DOHH2 (cell line): Measurements from ENCODE around the gene ZBTB7B.

Source experiments
- H3F3A ChIP-seq: fragments of 200-600 bp; sonication (generic), shearing (Covaris generic); 2 replicates; pipeline ENCODE4 v1.6.0; 2016; ENCODE audit warnings: antibody characterized with exemption, mild to moderate bottlenecking; ENCODE audit not compliant: control insufficient read depth, insufficient read depth
- H3K27ac ChIP-seq: fragments of 200-600 bp; sonication (generic); 2 replicates; pipeline ENCODE4 v1.5.1; 2014; ENCODE audit warnings: low read depth, mild to moderate bottlenecking, low read length, moderate library complexity
- H3K27me3 ChIP-seq: fragments of 200-600 bp; sonication (generic); 2 replicates; pipeline ENCODE4 v1.6.1; 2014; ENCODE audit warnings: mild to moderate bottlenecking, low read length, mixed read lengths; ENCODE audit not compliant: control insufficient read depth
- H3K36me3 ChIP-seq: fragments of 200-600 bp; sonication (generic); 2 replicates; pipeline ENCODE4 v1.6.1; 2014; ENCODE audit warnings: mild to moderate bottlenecking, low read length, moderate library complexity, mixed read lengths; ENCODE audit not compliant: control insufficient read depth
- H3K4me1 ChIP-seq: fragments of 200-600 bp; sonication (generic); 2 replicates; pipeline ENCODE4 v1.6.1; 2014; ENCODE audit warnings: mild to moderate bottlenecking, low read length, mixed read lengths; ENCODE audit not compliant: control insufficient read depth
- H3K4me2 ChIP-seq: fragments of 200-600 bp; sonication (generic); 2 replicates; pipeline ENCODE4 v1.6.0; 2014; ENCODE audit warnings: mild to moderate bottlenecking, low read length, moderate library complexity
- H3K4me3 ChIP-seq: fragments of 200-600 bp; sonication (generic); 2 replicates; pipeline ENCODE4 v1.5.1; 2014; ENCODE audit warnings: mild to moderate bottlenecking, low read length, mixed read lengths
- H3K79me2 ChIP-seq: fragments of 200-600 bp; sonication (generic); 2 replicates; pipeline ENCODE4 v1.6.1; 2014; ENCODE audit warnings: mild to moderate bottlenecking, low read length, mixed read lengths; ENCODE audit not compliant: control insufficient read depth
- H3K9me2 ChIP-seq: fragments of 200-600 bp; sonication (generic); replicated peaks from 2 replicates; pipeline ENCODE4 v1.6.1; 2014; ENCODE audit warnings: mild to moderate bottlenecking, low read length, mixed read lengths; ENCODE audit not compliant: control insufficient read depth
- H3K9me3 ChIP-seq: fragments of 200-600 bp; sonication (generic); 2 replicates; pipeline ENCODE4 v1.6.1; 2014; ENCODE audit warnings: antibody characterized with exemption, low read length, mixed read lengths; ENCODE audit not compliant: control insufficient read depth, insufficient read depth
- H4K20me1 ChIP-seq: fragments of 200-600 bp; sonication (generic); 2 replicates; pipeline ENCODE4 v1.6.0; 2014; ENCODE audit warnings: low read depth, mild to moderate bottlenecking, antibody characterized with exemption, low read length, moderate library complexity; ENCODE audit not compliant: control insufficient read depth, insufficient read depth
- CTCF ChIP-seq: fragments of 200-600 bp; sonication (generic); IDR thresholded peaks from one replicate; pipeline ENCODE4 v1.5.1; 2014; ENCODE audit warnings: antibody characterized with exemption, mild to moderate bottlenecking, low read depth, low read length; ENCODE audit not compliant: poor library complexity, severe bottlenecking
- EZH2phosphoT487 ChIP-seq: fragments of 200-600 bp; sonication (generic); IDR thresholded peaks from 2 replicates; pipeline ENCODE4 v1.6.1; 2017; ENCODE audit warnings: borderline replicate concordance, mild to moderate bottlenecking, antibody characterized with exemption, low read length, moderate library complexity, mixed read lengths

ZBTB7B gene

GRCh38 chr1:154998201-154998780, 4.3 kb upstream of the ZBTB7B start:
- Histone ChIP-seq H3K4me3 (peak overlapping the region; percentile 92), H3F3A (peaks cover 31% of the 10 kb centered on the region), H3K4me1 (peaks cover 27% of the 10 kb centered on the region), H3K27me3 (no peaks in the 10 kb centered on the region), H3K9me3 (no peaks in the 10 kb centered on the region), H3K79me2 (peaks cover 7% of the 10 kb centered on the region), H4K20me1 (no peaks in the 10 kb centered on the region), H3K36me3 (no peaks in the 10 kb centered on the region), H3K4me2 (peak overlapping the region; percentile 81; the same call in 1 of the 2 replicates), H3K27ac (no peak overlapping the region), H3K9me2 (no peaks in the 10 kb centered on the region)
- no peak for TF ChIP-seq EZH2phosphoT487
- TF ChIP-seq CTCF, result peak; percentile 59

- peaks cover 14% of the 10 kb centered on the region for H3K79me2 ChIP-seq
- H3F3A ChIP-seq, result peaks cover 27% of the 10 kb centered on the region
- no peaks in the 10 kb centered on the region for H3K9me2 ChIP-seq
- peaks cover 33% of the 10 kb centered on the region for H3K4me1 ChIP-seq
- H3K4me3 ChIP-seq, result peak overlapping the region; percentile 92
- peak overlapping the region; percentile 76 for H3K27ac ChIP-seq
- TF ChIP-seq CTCF, result peak; percentile 97
- TF ChIP-seq EZH2phosphoT487, result no peak
- no peaks in the 10 kb centered on the region for H4K20me1 ChIP-seq
- H3K9me3 ChIP-seq, result no peaks in the 10 kb centered on the region
- no peaks in the 10 kb centered on the region for H3K36me3 ChIP-seq
- peak overlapping the region; percentile 81 for H3K4me2 ChIP-seq
- no peaks in the 10 kb centered on the region for H3K27me3 ChIP-seq
These were observed 3.6 kb upstream of the ZBTB7B start for GRCh38 chr1:154998818-154999570.

DNA sequence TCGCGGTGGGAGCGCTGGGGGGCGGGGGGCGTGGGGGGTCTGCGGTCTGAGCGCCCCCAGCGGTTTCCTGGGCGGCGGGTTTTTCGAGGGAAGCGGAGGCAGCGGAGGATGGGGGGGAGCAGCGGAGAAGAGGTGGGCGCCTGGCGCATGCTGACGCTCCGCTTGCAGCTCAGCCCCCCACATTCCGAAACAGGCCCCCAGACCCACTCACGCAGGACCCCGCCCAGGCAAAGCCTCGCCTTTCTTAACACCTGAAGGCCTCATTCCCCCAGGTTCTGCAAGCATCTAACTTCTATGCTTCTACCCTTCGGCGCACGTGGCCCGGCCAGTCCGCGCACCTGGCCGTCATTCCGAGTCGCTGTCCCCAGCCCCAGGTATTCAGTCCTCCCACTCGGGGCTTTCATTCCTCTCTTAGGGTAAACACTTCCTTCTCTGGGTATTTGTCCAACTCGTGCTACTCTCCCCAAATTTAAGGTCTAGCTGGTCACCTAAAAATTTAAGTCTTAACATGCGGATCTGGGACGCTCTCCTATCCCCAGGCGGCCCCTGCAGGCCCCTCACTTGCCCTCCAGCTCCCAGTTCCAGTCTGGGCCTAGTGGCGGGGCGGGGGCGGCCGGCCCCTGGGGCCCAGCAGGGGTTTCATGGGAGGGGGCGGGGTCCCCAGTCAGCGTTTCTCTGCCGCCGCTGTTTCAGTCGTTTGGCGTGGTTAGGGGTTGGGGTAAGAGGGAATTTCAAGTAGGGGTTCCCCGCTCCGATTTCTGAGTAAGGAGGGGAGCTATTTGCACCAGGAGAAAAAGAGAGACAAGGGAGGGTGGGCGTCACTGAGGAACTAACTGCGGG, 2.8 kb upstream of the ZBTB7B start:
- H4K20me1 ChIP-seq, result no peaks in the 10 kb centered on the region
- peaks cover 22% of the 10 kb centered on the region for H3K79me2 ChIP-seq
- peak overlapping the region; percentile 81 for H3K4me2 ChIP-seq
- no peaks in the 10 kb centered on the region for H3K27me3 ChIP-seq
- H3K4me3 ChIP-seq, result peak overlapping the region; percentile 92
- H3K9me2 ChIP-seq, result no peaks in the 10 kb centered on the region
- peak overlapping the region; percentile 76 for H3K27ac ChIP-seq
- TF ChIP-seq EZH2phosphoT487, result no peak
- TF ChIP-seq CTCF, result no peak
- H3K9me3 ChIP-seq, result no peaks in the 10 kb centered on the region
- peaks cover 30% of the 10 kb centered on the region for H3F3A ChIP-seq
- H3K4me1 ChIP-seq, result peaks cover 41% of the 10 kb centered on the region
- H3K36me3 ChIP-seq, result no peaks in the 10 kb centered on the region
